C4-2B (cell line): ENCODE results near the gene TMEM18.

Experiments used
- CTCF ChIP-seq: fragments of 450-650 bp; conservative IDR thresholded peaks from 2 replicates; pipeline ENCODE4 v1.5.1; 2017; ENCODE audit warnings: mild to moderate bottlenecking
- ZFX ChIP-seq: fragments of 450-650 bp; IDR thresholded peaks from 2 replicates; pipeline ENCODE4 v1.6.1; 2017

GRCh38 chr2:675051-675450 lies 2.2 kb downstream of the TMEM18 start:
- TF ChIP-seq ZFX: no peak
- TF ChIP-seq CTCF: no peak
